ENCODE measurements around the gene TUSC2.

- TF ChIP-seq POLR2A (IDR thresholded peaks at IDR 0.05) (no peak), CTCF (IDR thresholded peaks at IDR 0.05) (no peak)
Measured at GRCh38 chr3:50314816-50315215, 13.2 kb downstream of the TUSC2 start.

Measured in esophagus squamous epithelium (tissue), 4 donors.